ENCODE measurements around the gene TPRG1L. TPM values are rescaled to one million over a fixed set of nuclear protein-coding genes. Genes with fewer than 3 reads are reported as not detected.
"Not testable (repeated sequence)": the region's sequence is repeated elsewhere in the genome, so short reads cannot be mapped to it uniquely, and the experiment has no call there.

TPRG1L gene
- total RNA-seq, 1 donor from 2014 or later = 33.7 TPM

DNA sequence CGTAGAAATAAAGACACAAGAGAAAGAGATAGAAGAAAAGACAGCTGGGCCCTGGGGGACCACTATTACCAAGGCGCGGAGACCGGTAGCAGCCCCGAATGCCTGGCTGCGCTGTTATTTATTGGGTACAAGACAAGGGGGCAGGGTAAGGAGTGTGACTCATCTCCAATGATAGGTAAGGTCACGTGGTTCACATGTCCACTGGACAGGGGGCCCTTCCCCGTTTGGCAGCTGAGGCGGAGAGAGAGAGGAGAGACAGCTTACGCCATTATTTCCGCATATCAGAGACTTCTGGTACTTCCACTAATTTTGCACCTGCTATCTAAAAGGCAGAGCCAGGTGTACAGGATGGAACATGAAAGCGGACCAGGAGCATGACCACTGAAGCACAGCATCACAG, 4.1 kb upstream of the TPRG1L start:
- H3K36me3 Mint-ChIP-seq (ENCODE audit: low read depth, unreplicated experiment) = peaks cover 2% of the 10 kb centered on the region
- FAIRE-seq (no peak), DNase-seq (ENCODE audit: low read depth) (no peak)
- no peak overlapping the region for H3K4me3 Mint-ChIP-seq (ENCODE audit: unreplicated experiment)
- H3K27me3 ChIP-seq (ENCODE audit: insufficient read depth, low read length) = peaks cover 4% of the 10 kb centered on the region
- no peaks in the 10 kb centered on the region for H3K9me3 ChIP-seq (ENCODE audit: insufficient read depth, low read depth, low read length)
- no peak overlapping the region for H3K4me2 ChIP-seq (ENCODE audit: low read length)
- H3K27ac Mint-ChIP-seq (ENCODE audit: unreplicated experiment) = no peak overlapping the region
- peaks cover 23% of the 10 kb centered on the region for H3K27me3 Mint-ChIP-seq (ENCODE audit: low read depth, unreplicated experiment)
- H3K79me2 ChIP-seq (ENCODE audit: insufficient read depth, low read length) = peaks cover 11% of the 10 kb centered on the region
- H3K4me1 ChIP-seq (ENCODE audit: insufficient read depth, low read length) = peaks cover 14% of the 10 kb centered on the region
- peaks cover 17% of the 10 kb centered on the region for H4K20me1 ChIP-seq (ENCODE audit: insufficient read depth, low read length)
- no peaks in the 10 kb centered on the region for H3K9me3 Mint-ChIP-seq (ENCODE audit: unreplicated experiment)
- H3K9ac ChIP-seq (ENCODE audit: low read length) = no peak overlapping the region
- H2AFZ ChIP-seq (ENCODE audit: low read depth, low read length) = no peak overlapping the region
- H3K27ac ChIP-seq (ENCODE audit: low read depth, low read length) = no peak overlapping the region
- peaks cover 4% of the 10 kb centered on the region for H3K4me1 Mint-ChIP-seq (ENCODE audit: low read depth, unreplicated experiment)
- no peak overlapping the region for H3K4me3 ChIP-seq (ENCODE audit: insufficient read depth, low read depth, low read length)
- TF ChIP-seq EZH2 (IDR thresholded peaks at IDR 0.05; ENCODE audit: insufficient read depth, low read length) (no peak), CTCF (IDR thresholded peaks at IDR 0.05; ENCODE audit: insufficient read depth, low read depth, low read length) (no peak)
- H3K36me3 ChIP-seq (ENCODE audit: insufficient read depth, low read length) = no peaks in the 10 kb centered on the region

GRCh38 chr1:3621151-3621671, 3.6 kb upstream of the TPRG1L start:
- H3K9me3 ChIP-seq (ENCODE audit: insufficient read depth, low read depth, low read length); H3K9me3 Mint-ChIP-seq (ENCODE audit: unreplicated experiment); H3K4me1 Mint-ChIP-seq (ENCODE audit: low read depth, unreplicated experiment); H3K27me3 ChIP-seq (ENCODE audit: insufficient read depth, low read length); FAIRE-seq; H3K36me3 Mint-ChIP-seq (ENCODE audit: low read depth, unreplicated experiment); H3K4me2 ChIP-seq (ENCODE audit: low read length); H2AFZ ChIP-seq (ENCODE audit: low read depth, low read length); DNase-seq (ENCODE audit: low read depth); H3K27ac Mint-ChIP-seq (ENCODE audit: unreplicated experiment); H3K4me3 Mint-ChIP-seq (ENCODE audit: unreplicated experiment); H3K27ac ChIP-seq (ENCODE audit: low read depth, low read length); H3K36me3 ChIP-seq (ENCODE audit: insufficient read depth, low read length); H3K9ac ChIP-seq (ENCODE audit: low read length); H3K4me3 ChIP-seq (ENCODE audit: insufficient read depth, low read depth, low read length): not testable (repeated sequence)
- H3K27me3 Mint-ChIP-seq (ENCODE audit: low read depth, unreplicated experiment) = peaks cover 20% of the 10 kb centered on the region
- Histone ChIP-seq H4K20me1 (ENCODE audit: insufficient read depth, low read length) (peaks cover 22% of the 10 kb centered on the region), H3K79me2 (ENCODE audit: insufficient read depth, low read length) (peaks cover 15% of the 10 kb centered on the region), H3K4me1 (ENCODE audit: insufficient read depth, low read length) (peaks cover 17% of the 10 kb centered on the region)
- TF ChIP-seq CTCF (IDR thresholded peaks at IDR 0.05; ENCODE audit: insufficient read depth, low read depth, low read length) = peak; percentile 47

GRCh38 chr1:3622102-3622501, 2.7 kb upstream of the TPRG1L start:
- H3K27me3 ChIP-seq (ENCODE audit: insufficient read depth, low read length); H3K4me3 ChIP-seq (ENCODE audit: insufficient read depth, low read depth, low read length); H3K36me3 Mint-ChIP-seq (ENCODE audit: low read depth, unreplicated experiment); H3K4me1 Mint-ChIP-seq (ENCODE audit: low read depth, unreplicated experiment); H3K4me2 ChIP-seq (ENCODE audit: low read length); H2AFZ ChIP-seq (ENCODE audit: low read depth, low read length); H3K9me3 ChIP-seq (ENCODE audit: insufficient read depth, low read depth, low read length); H3K36me3 ChIP-seq (ENCODE audit: insufficient read depth, low read length); H3K4me3 Mint-ChIP-seq (ENCODE audit: unreplicated experiment); H3K9ac ChIP-seq (ENCODE audit: low read length); H3K9me3 Mint-ChIP-seq (ENCODE audit: unreplicated experiment); H3K27ac ChIP-seq (ENCODE audit: low read depth, low read length); H3K27ac Mint-ChIP-seq (ENCODE audit: unreplicated experiment); FAIRE-seq; DNase-seq (ENCODE audit: low read depth): not testable (repeated sequence)
- peaks cover 22% of the 10 kb centered on the region for H4K20me1 ChIP-seq (ENCODE audit: insufficient read depth, low read length)
- peaks cover 17% of the 10 kb centered on the region for H3K4me1 ChIP-seq (ENCODE audit: insufficient read depth, low read length)
- peaks cover 15% of the 10 kb centered on the region for H3K27me3 Mint-ChIP-seq (ENCODE audit: low read depth, unreplicated experiment)
- peaks cover 15% of the 10 kb centered on the region for H3K79me2 ChIP-seq (ENCODE audit: insufficient read depth, low read length)
